HPDE6-E6E7 (cell line): Measurements from ENCODE around the gene EFNA3.

Experiments
- DNase-seq: peaks from one replicate; pipeline ENCODE4 v3.0.0; 2011; ENCODE audit warnings: missing footprints; ENCODE audit errors: extremely low spot score

EFNA3 gene

GRCh38 chr1:155066777-155067176 is 11.9 kb upstream of the EFNA3 start:
- DNase-seq, result no peak

GRCh38 chr1:155068599-155068998 is 10.0 kb upstream of the EFNA3 start:
- DNase-seq, result no peak

- no peak for DNase-seq
Observed at GRCh38 chr1:155069551-155070157, 9.0 kb upstream of the EFNA3 start.

- no peak for DNase-seq
Observed at GRCh38 chr1:155070158-155070621, 8.4 kb upstream of the EFNA3 start.

- DNase-seq, result no peak
Observed at GRCh38 chr1:155070721-155071569, 7.7 kb upstream of the EFNA3 start.

GRCh38 chr1:155071701-155072100 is 6.9 kb upstream of the EFNA3 start:
- DNase-seq, result no peak

- no peak for DNase-seq
Observed at GRCh38 chr1:155072531-155073289, 5.9 kb upstream of the EFNA3 start.

GRCh38 chr1:155073377-155074242 is 5.0 kb upstream of the EFNA3 start:
- DNase-seq, result no peak

- DNase-seq, result no peak
Observed at GRCh38 chr1:155075535-155075934, 3.1 kb upstream of the EFNA3 start.

- no peak for DNase-seq
Observed at GRCh38 chr1:155076371-155076770, 2.3 kb upstream of the EFNA3 start.

- no peak for DNase-seq
Observed at GRCh38 chr1:155077346-155077745, 1.3 kb upstream of the EFNA3 start.

- DNase-seq, result no peak
Observed at GRCh38 chr1:155077758-155078445, 735 bp upstream of the EFNA3 start.

- no peak for DNase-seq
Observed at GRCh38 chr1:155079210-155079486, 511 bp downstream of the EFNA3 start.

- DNase-seq, result no peak
Observed at GRCh38 chr1:155079487-155080311, 1.1 kb downstream of the EFNA3 start.

GRCh38 chr1:155080312-155081228 is 1.9 kb downstream of the EFNA3 start:
- no peak for DNase-seq

GRCh38 chr1:155081472-155082300 is 3.0 kb downstream of the EFNA3 start:
- DNase-seq, result no peak

GRCh38 chr1:155082301-155083051 is 3.8 kb downstream of the EFNA3 start:
- DNase-seq, result no peak
